ENCODE data around the gene GTPBP1.

GTPBP1 gene

GRCh38 chr22:38718414-38718813 is 12.7 kb downstream of the GTPBP1 start:
- peak; percentile 54 for DNase-seq (ENCODE audit: extremely low read depth, low read depth)
- peak; percentile 50 for TF ChIP-seq CTCF (IDR thresholded peaks at IDR 0.05; ENCODE audit: low read depth, low read length)

DNA sequence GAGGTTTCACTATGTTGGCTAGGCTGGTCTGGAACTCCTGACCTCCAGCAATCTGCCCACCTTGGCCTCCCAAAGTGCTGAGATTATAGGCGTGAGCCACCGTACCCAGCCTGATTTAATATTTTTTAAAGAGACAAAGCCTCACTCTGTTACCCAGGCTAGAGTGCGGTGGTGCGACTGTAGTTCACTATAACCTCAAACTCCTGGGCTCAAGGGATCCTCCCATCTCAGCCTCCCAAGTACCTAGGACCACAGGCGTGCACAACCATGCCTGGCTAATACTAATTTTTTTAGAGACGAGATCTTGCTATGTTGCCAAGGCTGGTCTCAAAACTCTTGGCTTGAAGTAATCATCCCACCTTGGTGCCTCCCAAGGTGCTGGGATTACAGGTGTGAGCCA is 13.5 kb downstream of the GTPBP1 start:
- no peak for TF ChIP-seq CTCF (IDR thresholded peaks at IDR 0.05; ENCODE audit: low read depth, low read length)
- DNase-seq (ENCODE audit: extremely low read depth, low read depth) = no peak

DNA sequence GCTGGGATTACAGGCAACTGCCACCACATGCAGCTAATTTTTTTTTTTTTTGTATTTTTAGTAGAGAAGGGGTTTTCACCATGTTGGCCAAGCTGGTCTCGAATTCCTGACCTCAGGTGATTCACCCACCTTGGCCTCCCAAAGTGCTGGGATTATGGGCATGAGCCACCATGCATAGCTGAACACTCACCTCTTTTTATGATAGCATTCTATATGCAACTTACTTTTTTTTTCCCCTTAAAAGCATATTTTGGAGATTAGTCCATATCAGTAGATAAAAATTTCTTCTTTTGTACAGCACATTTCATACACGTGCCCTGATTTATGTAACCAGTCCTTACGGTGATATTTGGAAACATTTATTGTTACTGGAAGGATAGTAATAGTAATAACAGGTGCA is 14.6 kb downstream of the GTPBP1 start:
- no peak for DNase-seq (ENCODE audit: extremely low read depth, low read depth)
- TF ChIP-seq CTCF (IDR thresholded peaks at IDR 0.05; ENCODE audit: low read depth, low read length) = no peak

GRCh38 chr22:38721551-38721950 is 15.8 kb downstream of the GTPBP1 start:
- TF ChIP-seq CTCF (IDR thresholded peaks at IDR 0.05; ENCODE audit: low read depth, low read length) = no peak
- DNase-seq (ENCODE audit: extremely low read depth, low read depth) = no peak

- TF ChIP-seq CTCF (IDR thresholded peaks at IDR 0.05; ENCODE audit: low read depth, low read length) = no peak
- no peak for DNase-seq (ENCODE audit: extremely low read depth, low read depth)
Measured at GRCh38 chr22:38724176-38724575, 18.4 kb downstream of the GTPBP1 start.

- no peak for DNase-seq (ENCODE audit: extremely low read depth, low read depth)
- peak; percentile 46 for TF ChIP-seq CTCF (IDR thresholded peaks at IDR 0.05; ENCODE audit: low read depth, low read length)
Measured at GRCh38 chr22:38724926-38725571, 19.3 kb downstream of the GTPBP1 start.

DNA sequence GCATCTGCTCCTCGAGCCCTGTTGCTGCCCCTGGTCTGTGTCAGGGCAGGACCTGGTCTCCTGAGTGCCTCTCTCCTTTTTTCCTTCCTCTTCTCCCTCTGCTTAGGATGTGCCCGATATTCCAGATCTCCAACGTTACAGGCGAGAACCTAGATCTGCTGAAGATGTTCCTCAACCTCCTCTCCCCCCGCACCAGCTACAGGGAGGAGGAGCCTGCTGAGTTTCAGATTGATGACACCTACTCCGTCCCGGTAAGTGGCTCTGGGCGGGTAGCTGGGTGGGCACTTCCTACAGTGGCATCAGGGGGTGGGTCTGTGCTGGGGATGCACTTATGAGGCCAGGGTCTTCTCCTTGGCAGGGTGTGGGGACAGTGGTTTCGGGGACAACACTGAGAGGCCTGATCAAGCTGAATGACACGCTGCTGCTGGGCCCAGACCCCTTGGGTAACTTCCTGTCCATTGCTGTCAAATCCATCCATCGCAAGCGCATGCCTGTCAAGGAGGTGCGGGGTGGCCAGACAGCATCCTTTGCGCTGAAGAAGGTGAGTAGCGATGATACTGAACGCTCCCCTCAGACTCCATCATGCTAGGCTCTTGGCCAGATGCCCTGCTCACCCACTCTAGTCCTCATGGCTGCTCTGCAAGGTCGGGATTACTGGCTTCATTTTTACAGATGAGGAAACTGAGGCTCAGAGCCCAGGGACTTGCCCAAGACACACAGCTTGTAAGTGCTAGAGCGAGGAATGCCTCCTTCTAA is 20.3 kb downstream of the GTPBP1 start:
- DNase-seq (ENCODE audit: extremely low read depth, low read depth) = no peak
- TF ChIP-seq CTCF (IDR thresholded peaks at IDR 0.05; ENCODE audit: low read depth, low read length) = no peak
